ENCODE data around the gene RSRC1.

RSRC1 gene

GRCh38 chr3:158085358-158085757 is 24.5 kb upstream of the RSRC1 start:
- H3K27me3 ChIP-seq = no peaks in the 10 kb centered on the region
- no peak overlapping the region for H3K4me3 ChIP-seq
- H3K9me3 ChIP-seq = no peaks in the 10 kb centered on the region
- no peak for DNase-seq
- H3K36me3 ChIP-seq = no peaks in the 10 kb centered on the region
- no peaks in the 10 kb centered on the region for H3K4me1 ChIP-seq
- TF ChIP-seq CTCF (IDR thresholded peaks at IDR 0.05) = no peak
- intact Hi-C loops (cut with DNase I; ENCODE audit: low total_unique reads) = no loop called here
- no peak overlapping the region for H3K27ac ChIP-seq

- intact Hi-C loops (cut with DNase I; ENCODE audit: low total_unique reads) = no loop called here
- no peak for DNase-seq
- Histone ChIP-seq H3K4me1 (no peaks in the 10 kb centered on the region), H3K27me3 (no peaks in the 10 kb centered on the region), H3K36me3 (no peaks in the 10 kb centered on the region), H3K4me3 (no peak overlapping the region), H3K27ac (no peak overlapping the region), H3K9me3 (no peaks in the 10 kb centered on the region)
- TF ChIP-seq CTCF (IDR thresholded peaks at IDR 0.05) = no peak
Observed at GRCh38 chr3:158085931-158086330, 24.0 kb upstream of the RSRC1 start.

GRCh38 chr3:158086361-158086760 is 23.5 kb upstream of the RSRC1 start:
- DNase-seq = no peak
- no peak for TF ChIP-seq CTCF (IDR thresholded peaks at IDR 0.05)
- no peaks in the 10 kb centered on the region for H3K4me1 ChIP-seq
- no peak overlapping the region for H3K27ac ChIP-seq
- intact Hi-C loops (cut with DNase I; ENCODE audit: low total_unique reads) = no loop called here
- no peaks in the 10 kb centered on the region for H3K9me3 ChIP-seq
- H3K36me3 ChIP-seq = no peaks in the 10 kb centered on the region
- no peaks in the 10 kb centered on the region for H3K27me3 ChIP-seq
- H3K4me3 ChIP-seq = no peak overlapping the region

- H3K9me3 ChIP-seq = no peaks in the 10 kb centered on the region
- H3K4me1 ChIP-seq = no peaks in the 10 kb centered on the region
- no peak overlapping the region for H3K27ac ChIP-seq
- no peak for TF ChIP-seq CTCF (IDR thresholded peaks at IDR 0.05)
- intact Hi-C loops (cut with DNase I; ENCODE audit: low total_unique reads) = loop anchor here (1.0 kb wide), 1 partner anchor 26 kb away; no protein-coding TSS in a partner anchor
- no peak for DNase-seq
- no peaks in the 10 kb centered on the region for H3K27me3 ChIP-seq
- H3K36me3 ChIP-seq = no peaks in the 10 kb centered on the region
- no peak overlapping the region for H3K4me3 ChIP-seq
Observed at GRCh38 chr3:158086776-158087175, 23.1 kb upstream of the RSRC1 start.

GRCh38 chr3:158091531-158091930 is 18.4 kb upstream of the RSRC1 start:
- Histone ChIP-seq H3K4me3 (no peak overlapping the region), H3K4me1 (peaks cover 0 to 4% (median 0%) of the 10 kb centered on the region in 4 donors), H3K36me3 (peaks cover 0 to 5% (median 0%) of the 10 kb centered on the region in 3 donors), H3K27me3 (peaks cover 0 to 4% of the 10 kb centered on the region in 2 donors), H3K9me3 (no peaks in the 10 kb centered on the region), H3K27ac (no peak overlapping the region)
- no peak for TF ChIP-seq CTCF (IDR thresholded peaks at IDR 0.05)
- DNase-seq = no peak
- intact Hi-C loops (cut with DNase I; ENCODE audit: low total_unique reads) = no loop called here

GRCh38 chr3:158093526-158093925 is 16.4 kb upstream of the RSRC1 start:
- Histone ChIP-seq H3K4me3 (no peak overlapping the region), H3K27me3 (peaks cover 0 to 4% of the 10 kb centered on the region in 2 donors), H3K9me3 (no peaks in the 10 kb centered on the region), H3K27ac (no peak overlapping the region), H3K36me3 (peaks cover 16 to 18% (median 16%) of the 10 kb centered on the region in 3 donors), H3K4me1 (peaks cover 0 to 15% (median 0%) of the 10 kb centered on the region in 4 donors)
- no peak for TF ChIP-seq CTCF (IDR thresholded peaks at IDR 0.05)
- DNase-seq = no peak
- intact Hi-C loops (cut with DNase I; ENCODE audit: low total_unique reads) = no loop called here
